ENCODE data around the gene CIITA.

CIITA gene

DNA sequence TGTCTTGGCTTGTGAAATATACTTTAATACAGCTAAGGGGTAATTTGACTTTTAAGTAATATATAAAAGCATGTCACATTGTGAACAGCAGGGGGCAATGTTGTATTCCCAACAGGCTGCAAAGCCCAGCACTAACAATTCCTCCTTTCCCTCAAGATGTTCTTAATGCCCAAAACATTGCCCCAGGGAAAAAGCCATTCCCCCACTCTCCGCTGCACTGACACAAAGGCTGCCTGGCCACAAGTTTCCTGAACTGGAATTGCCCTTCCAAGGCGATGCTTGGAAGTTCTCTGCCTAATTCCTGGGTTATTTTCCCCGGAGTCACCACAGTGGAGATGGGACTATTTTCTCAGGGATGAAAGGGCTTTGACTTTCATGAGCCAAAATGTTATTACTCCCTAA lies 94.6 kb downstream of the CIITA start:
- no peak overlapping the region for H3K27ac ChIP-seq (ENCODE audit: low read depth, low read length, poor library complexity, severe bottlenecking)

DNA sequence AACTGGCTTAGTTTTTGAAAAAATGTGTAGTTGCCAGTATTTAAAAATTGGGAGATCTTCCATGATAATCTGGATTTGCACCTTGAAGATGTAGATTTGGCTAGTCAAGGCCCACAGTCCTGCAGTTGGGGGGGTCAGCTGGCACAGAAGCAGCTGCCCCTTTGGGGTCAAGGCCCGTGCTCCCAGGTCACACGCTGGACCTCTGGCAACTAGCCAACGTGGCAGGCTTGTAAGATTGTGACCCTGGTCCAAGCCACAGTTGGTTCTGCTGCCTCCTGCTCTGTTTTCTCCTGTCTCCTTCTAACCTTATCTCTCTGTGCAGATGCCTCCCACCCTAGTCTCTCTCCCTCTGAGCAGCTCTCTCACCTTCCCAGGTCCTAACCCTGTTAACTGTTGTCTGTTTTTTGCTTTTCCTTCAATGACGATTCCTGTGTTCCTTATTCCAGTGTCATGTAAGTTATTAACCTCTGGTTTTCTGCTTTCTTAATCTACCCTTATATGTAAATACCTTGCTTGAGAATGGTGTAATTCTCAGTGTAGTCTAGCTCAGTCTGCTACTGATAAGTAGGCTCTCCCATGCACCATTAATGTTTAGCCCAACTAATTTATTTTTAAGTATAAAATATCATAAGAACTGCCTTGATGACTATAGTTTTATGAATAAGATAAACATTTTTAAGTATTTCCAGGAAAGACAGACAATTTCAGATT lies 95.3 kb downstream of the CIITA start:
- no peak overlapping the region for H3K4me3 ChIP-seq (ENCODE audit: low read depth, low read length, poor library complexity, severe bottlenecking)
- no peak overlapping the region for H3K27ac ChIP-seq (ENCODE audit: low read depth, low read length, poor library complexity, severe bottlenecking)
- H3K27me3 ChIP-seq (ENCODE audit: insufficient read depth, low read length): no peaks in the 10 kb centered on the region

More for the DNA sequence above, 94.6 kb downstream of the CIITA start:
- Histone ChIP-seq H3K4me2 (ENCODE audit: low read length) (no peak overlapping the region), H2AFZ (ENCODE audit: low read length) (no peak overlapping the region), H3K4me3 (ENCODE audit: low read depth, low read length, poor library complexity, severe bottlenecking) (no peak overlapping the region), H3F3A (ENCODE audit: insufficient read depth, low read length) (no peaks in the 10 kb centered on the region), H3K9ac (ENCODE audit: low read length) (no peak overlapping the region), H3K79me2 (ENCODE audit: insufficient read depth, low read length) (no peaks in the 10 kb centered on the region), H3K4me1 (ENCODE audit: insufficient read depth, low read length, severe bottlenecking) (no peaks in the 10 kb centered on the region), H3K9me3 (ENCODE audit: low read length) (no peaks in the 10 kb centered on the region), H3K36me3 (ENCODE audit: insufficient read depth, low read length) (peaks cover 44% of the 10 kb centered on the region; the same call in 1 of the 2 replicates), H4K20me1 (ENCODE audit: insufficient read depth, low read length) (no peaks in the 10 kb centered on the region), H3K27me3 (ENCODE audit: insufficient read depth, low read length) (no peaks in the 10 kb centered on the region), H3K9me2 (ENCODE audit: low read depth, low read length) (no peaks in the 10 kb centered on the region)
- TF ChIP-seq, protein P1, sequence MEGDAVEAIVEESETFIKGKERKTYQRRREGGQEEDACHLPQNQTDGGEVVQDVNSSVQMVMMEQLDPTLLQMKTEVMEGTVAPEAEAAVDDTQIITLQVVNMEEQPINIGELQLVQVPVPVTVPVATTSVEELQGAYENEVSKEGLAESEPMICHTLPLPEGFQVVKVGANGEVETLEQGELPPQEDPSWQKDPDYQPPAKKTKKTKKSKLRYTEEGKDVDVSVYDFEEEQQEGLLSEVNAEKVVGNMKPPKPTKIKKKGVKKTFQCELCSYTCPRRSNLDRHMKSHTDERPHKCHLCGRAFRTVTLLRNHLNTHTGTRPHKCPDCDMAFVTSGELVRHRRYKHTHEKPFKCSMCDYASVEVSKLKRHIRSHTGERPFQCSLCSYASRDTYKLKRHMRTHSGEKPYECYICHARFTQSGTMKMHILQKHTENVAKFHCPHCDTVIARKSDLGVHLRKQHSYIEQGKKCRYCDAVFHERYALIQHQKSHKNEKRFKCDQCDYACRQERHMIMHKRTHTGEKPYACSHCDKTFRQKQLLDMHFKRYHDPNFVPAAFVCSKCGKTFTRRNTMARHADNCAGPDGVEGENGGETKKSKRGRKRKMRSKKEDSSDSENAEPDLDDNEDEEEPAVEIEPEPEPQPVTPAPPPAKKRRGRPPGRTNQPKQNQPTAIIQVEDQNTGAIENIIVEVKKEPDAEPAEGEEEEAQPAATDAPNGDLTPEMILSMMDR (IDR thresholded peaks at IDR 0.05; ENCODE audit: low read length): peak; percentile 75
- TF ChIP-seq EZH2 (IDR thresholded peaks at IDR 0.05; ENCODE audit: borderline replicate concordance, low read length): no peak

DNA sequence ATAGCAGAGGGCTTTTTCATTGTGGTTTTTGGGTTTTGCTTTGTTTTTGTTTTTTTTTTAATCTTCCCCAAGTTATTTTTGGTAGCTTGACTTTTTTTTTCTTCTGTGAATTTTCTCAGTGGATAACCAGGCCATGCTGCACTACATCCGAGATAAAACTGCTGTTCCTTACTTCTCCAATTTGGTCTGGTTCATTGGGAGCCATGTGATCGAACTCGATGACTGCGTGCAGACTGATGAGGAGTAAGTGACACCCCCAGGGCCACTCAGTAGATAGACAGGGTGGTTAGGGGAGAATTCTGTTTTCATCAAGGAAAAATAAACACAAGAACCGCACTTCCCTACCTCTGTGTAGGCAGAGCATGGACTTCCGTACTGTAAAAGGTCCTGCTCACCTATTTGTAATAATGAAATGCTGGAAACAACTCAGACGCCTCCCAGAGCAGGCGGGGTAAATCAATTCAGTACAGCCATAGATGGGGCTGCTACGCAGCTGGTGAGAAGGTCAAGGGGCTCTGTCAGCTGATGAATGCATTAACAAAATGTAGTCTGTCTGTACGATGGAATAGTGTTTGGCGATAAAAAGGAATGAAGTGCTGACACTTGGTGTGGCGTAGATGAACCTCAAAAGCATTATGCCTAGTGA lies 95.9 kb downstream of the CIITA start:
- Histone ChIP-seq H3K36me3 (ENCODE audit: insufficient read depth, low read length) (peaks cover 50% of the 10 kb centered on the region; the same call in 1 of the 2 replicates), H3K9ac (ENCODE audit: low read length) (no peak overlapping the region), H3K27me3 (ENCODE audit: insufficient read depth, low read length) (no peaks in the 10 kb centered on the region), H2AFZ (ENCODE audit: low read length) (no peak overlapping the region), H3K4me2 (ENCODE audit: low read length) (no peak overlapping the region), H4K20me1 (ENCODE audit: insufficient read depth, low read length) (no peaks in the 10 kb centered on the region), H3K9me3 (ENCODE audit: low read length) (no peaks in the 10 kb centered on the region), H3K79me2 (ENCODE audit: insufficient read depth, low read length) (no peaks in the 10 kb centered on the region), H3F3A (ENCODE audit: insufficient read depth, low read length) (no peaks in the 10 kb centered on the region), H3K4me1 (ENCODE audit: insufficient read depth, low read length, severe bottlenecking) (no peaks in the 10 kb centered on the region), H3K9me2 (ENCODE audit: low read depth, low read length) (no peaks in the 10 kb centered on the region), H3K27ac (ENCODE audit: low read depth, low read length, poor library complexity, severe bottlenecking) (no peak overlapping the region), H3K4me3 (ENCODE audit: low read depth, low read length, poor library complexity, severe bottlenecking) (no peak overlapping the region)
- no peak for TF ChIP-seq EZH2 (IDR thresholded peaks at IDR 0.05; ENCODE audit: borderline replicate concordance, low read length)
- TF ChIP-seq, protein P1 (IDR thresholded peaks at IDR 0.05; ENCODE audit: low read length): no peak

More for the DNA sequence above, 95.3 kb downstream of the CIITA start:
- Histone ChIP-seq H3F3A (ENCODE audit: insufficient read depth, low read length) (no peaks in the 10 kb centered on the region), H3K4me1 (ENCODE audit: insufficient read depth, low read length, severe bottlenecking) (no peaks in the 10 kb centered on the region), H3K4me2 (ENCODE audit: low read length) (no peak overlapping the region), H3K9me3 (ENCODE audit: low read length) (no peaks in the 10 kb centered on the region), H2AFZ (ENCODE audit: low read length) (no peak overlapping the region), H4K20me1 (ENCODE audit: insufficient read depth, low read length) (no peaks in the 10 kb centered on the region), H3K79me2 (ENCODE audit: insufficient read depth, low read length) (no peaks in the 10 kb centered on the region), H3K9me2 (ENCODE audit: low read depth, low read length) (no peaks in the 10 kb centered on the region), H3K9ac (ENCODE audit: low read length) (no peak overlapping the region), H3K36me3 (ENCODE audit: insufficient read depth, low read length) (peaks cover 48% of the 10 kb centered on the region; the same call in 1 of the 2 replicates)
- no peak for TF ChIP-seq EZH2 (IDR thresholded peaks at IDR 0.05; ENCODE audit: borderline replicate concordance, low read length)
- TF ChIP-seq, protein P1 (IDR thresholded peaks at IDR 0.05; ENCODE audit: low read length): no peak
